Activated naive CD8-positive, alpha-beta T cell (primary cell): Measurements from ENCODE around the gene DNAH14.
"Not testable (repeated sequence)": the region's sequence is repeated elsewhere in the genome, so short reads cannot be mapped to it uniquely, and the experiment has no call there.

Experiments
- H3K27ac Mint-ChIP-seq: one replicate; pipeline ENCODE4 v1.8.0; 2021; ENCODE audit warnings: mixed read lengths
- H3K27me3 Mint-ChIP-seq: one replicate; pipeline ENCODE4 v1.8.0; 2021; ENCODE audit warnings: mixed read lengths
- H3K36me3 Mint-ChIP-seq: one replicate; pipeline ENCODE4 v1.8.0; 2021; ENCODE audit warnings: mixed read lengths
- H3K4me1 Mint-ChIP-seq: one replicate; pipeline ENCODE4 v1.8.0; 2021; ENCODE audit warnings: low read depth, mixed read lengths
- H3K4me3 Mint-ChIP-seq: one replicate; pipeline ENCODE4 v1.8.0; 2021; ENCODE audit warnings: mild to moderate bottlenecking, mixed read lengths
- H3K9me3 Mint-ChIP-seq: one replicate; pipeline ENCODE4 v1.8.0; 2021; ENCODE audit warnings: low read depth, mixed read lengths

Gene DNAH14

GRCh38 chr1:225119307-225119706, 189.8 kb downstream of the DNAH14 start:
- H3K9me3 Mint-ChIP-seq, result no peaks in the 10 kb centered on the region

DNA sequence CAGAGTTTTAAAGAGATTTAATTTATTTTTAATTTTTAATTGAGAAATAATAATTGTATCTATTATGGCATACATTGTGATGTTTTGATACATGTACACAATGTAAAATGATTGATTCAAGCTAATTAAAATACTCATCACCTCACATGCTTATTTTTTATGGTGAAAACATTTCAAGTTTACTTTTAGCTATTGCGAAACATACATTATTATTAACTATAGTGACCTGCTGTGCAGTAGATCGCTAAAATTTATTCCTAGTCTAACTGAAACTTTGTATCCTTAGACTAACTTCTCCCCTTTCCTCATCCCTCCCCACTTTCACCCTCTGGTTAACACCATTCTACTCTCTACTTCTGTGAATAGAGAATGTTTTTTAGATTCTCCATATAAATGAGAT, 191.6 kb downstream of the DNAH14 start:
- H3K4me1 Mint-ChIP-seq, result no peaks in the 10 kb centered on the region
- H3K27me3 Mint-ChIP-seq, result peaks cover 2% of the 10 kb centered on the region
- H3K4me3 Mint-ChIP-seq, result no peak overlapping the region
- no peaks in the 10 kb centered on the region for H3K9me3 Mint-ChIP-seq
- no peak overlapping the region for H3K27ac Mint-ChIP-seq
- no peaks in the 10 kb centered on the region for H3K36me3 Mint-ChIP-seq

More at GRCh38 chr1:225119307-225119706, 189.8 kb downstream of the DNAH14 start:
- peaks cover 2% of the 10 kb centered on the region for H3K27me3 Mint-ChIP-seq
- H3K4me1 Mint-ChIP-seq, result no peaks in the 10 kb centered on the region
- H3K36me3 Mint-ChIP-seq, result no peaks in the 10 kb centered on the region
- H3K4me3 Mint-ChIP-seq, result no peak overlapping the region
- H3K27ac Mint-ChIP-seq, result no peak overlapping the region

- H3K4me1 Mint-ChIP-seq, result no peaks in the 10 kb centered on the region
- H3K4me3 Mint-ChIP-seq, result no peak overlapping the region
- no peak overlapping the region for H3K27ac Mint-ChIP-seq
- H3K9me3 Mint-ChIP-seq, result peaks cover 30% of the 10 kb centered on the region
- H3K36me3 Mint-ChIP-seq, result peaks cover 3% of the 10 kb centered on the region
- no peaks in the 10 kb centered on the region for H3K27me3 Mint-ChIP-seq
Measured at GRCh38 chr1:225131869-225132268, 202.4 kb downstream of the DNAH14 start.

DNA sequence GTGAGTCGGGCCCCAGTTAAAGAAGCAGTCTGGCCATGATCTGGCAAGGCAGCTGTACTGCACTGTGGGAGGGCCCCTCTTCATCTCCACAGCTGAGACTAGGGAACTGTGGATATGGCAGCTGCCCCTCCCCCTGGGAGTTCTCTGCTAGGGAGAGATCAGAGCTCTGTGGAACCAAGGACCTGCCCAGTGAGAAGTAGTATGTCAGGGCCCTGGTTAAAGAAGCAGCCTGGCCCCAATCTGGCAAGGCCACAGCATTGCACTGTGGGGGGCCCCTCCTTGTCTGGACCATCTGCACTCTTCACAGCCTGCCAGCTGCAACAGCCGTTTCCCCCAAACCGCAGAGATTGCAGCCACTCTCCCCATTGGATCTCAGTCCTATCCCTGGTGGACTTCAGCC, 208.5 kb downstream of the DNAH14 start:
- H3K9me3 Mint-ChIP-seq, result peaks cover 27% of the 10 kb centered on the region
- H3K4me3 Mint-ChIP-seq, result no peak overlapping the region
- H3K36me3 Mint-ChIP-seq, result peaks cover 3% of the 10 kb centered on the region
- no peaks in the 10 kb centered on the region for H3K27me3 Mint-ChIP-seq
- no peaks in the 10 kb centered on the region for H3K4me1 Mint-ChIP-seq
- no peak overlapping the region for H3K27ac Mint-ChIP-seq

DNA sequence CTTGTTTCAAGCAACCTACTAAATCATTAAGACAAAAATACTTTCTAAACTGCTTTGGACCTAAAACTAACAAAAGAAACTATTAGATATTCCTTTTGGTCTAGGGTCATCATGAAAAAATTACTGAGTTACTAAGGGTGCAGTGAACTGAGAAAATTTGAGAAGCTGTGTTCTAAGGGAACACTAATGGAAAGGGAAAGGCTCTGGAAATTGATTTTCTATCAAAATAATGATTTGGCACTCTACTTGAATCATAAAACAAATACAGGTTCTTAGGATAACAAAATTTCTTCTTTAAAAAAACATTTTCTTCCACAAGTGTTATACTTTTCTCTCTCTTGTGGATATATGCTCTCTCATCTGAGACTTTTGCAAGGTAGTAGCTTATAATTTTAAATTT, 213.5 kb downstream of the DNAH14 start:
- no peak overlapping the region for H3K27ac Mint-ChIP-seq

GRCh38 chr1:225146478-225146877, 217.0 kb downstream of the DNAH14 start:
- Mint-ChIP-seq H3K36me3 (peaks cover 3% of the 10 kb centered on the region), H3K4me1 (no peaks in the 10 kb centered on the region), H3K27ac (no peak overlapping the region), H3K27me3 (no peaks in the 10 kb centered on the region), H3K4me3 (no peak overlapping the region), H3K9me3 (no peaks in the 10 kb centered on the region)

More for the DNA sequence above, 213.5 kb downstream of the DNAH14 start:
- Mint-ChIP-seq H3K4me3 (no peak overlapping the region), H3K27me3 (no peaks in the 10 kb centered on the region), H3K9me3 (no peaks in the 10 kb centered on the region), H3K36me3 (no peaks in the 10 kb centered on the region), H3K4me1 (no peaks in the 10 kb centered on the region)

DNA sequence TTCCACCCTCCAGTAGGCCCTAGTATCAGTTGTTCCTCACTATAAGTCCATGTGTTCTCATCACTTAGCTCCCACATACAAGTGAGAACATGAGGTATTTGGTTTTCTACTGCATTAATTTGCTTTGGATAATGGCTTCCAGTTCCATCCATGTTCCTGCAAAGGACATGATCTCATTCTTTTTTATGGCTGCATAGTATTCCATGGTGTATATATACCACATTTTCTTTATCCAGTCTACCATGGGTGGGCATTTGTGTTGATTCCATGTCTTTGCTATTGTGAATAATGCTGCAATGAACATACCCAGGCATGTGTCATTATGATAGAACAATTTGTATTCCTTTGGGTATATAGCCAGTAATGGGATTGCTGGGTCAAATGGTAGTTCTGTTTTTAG, 218.3 kb downstream of the DNAH14 start:
- H3K4me3 Mint-ChIP-seq, H3K27ac Mint-ChIP-seq, H3K27me3 Mint-ChIP-seq, H3K9me3 Mint-ChIP-seq, H3K36me3 Mint-ChIP-seq, H3K4me1 Mint-ChIP-seq: not testable (repeated sequence)

- no peaks in the 10 kb centered on the region for H3K9me3 Mint-ChIP-seq
- no peak overlapping the region for H3K27ac Mint-ChIP-seq
- peaks cover 14% of the 10 kb centered on the region for H3K4me1 Mint-ChIP-seq
Measured at GRCh38 chr1:225152061-225152460, 222.6 kb downstream of the DNAH14 start.

DNA sequence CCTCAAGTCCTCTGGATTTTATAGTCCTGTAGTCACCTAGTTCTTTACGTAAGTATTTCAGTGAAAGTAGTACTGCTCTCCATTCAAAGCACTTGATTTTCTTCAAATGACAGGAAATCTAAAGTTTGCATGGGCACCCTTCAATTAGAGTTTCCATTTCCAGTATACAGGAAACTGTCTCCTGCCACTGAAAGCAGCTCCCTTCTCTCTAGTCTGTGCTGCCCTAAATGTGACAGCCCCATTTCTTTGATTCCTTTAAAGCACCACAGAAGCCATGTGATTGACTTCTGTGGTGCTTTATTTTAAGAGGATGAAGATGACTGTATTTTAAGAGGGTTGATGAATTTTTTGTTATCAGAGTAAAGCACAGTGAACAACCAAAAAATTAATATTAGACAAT, 226.1 kb downstream of the DNAH14 start:
- Mint-ChIP-seq H3K36me3 (no peaks in the 10 kb centered on the region), H3K4me1 (peaks cover 14% of the 10 kb centered on the region), H3K4me3 (no peak overlapping the region), H3K9me3 (no peaks in the 10 kb centered on the region), H3K27me3 (no peaks in the 10 kb centered on the region), H3K27ac (no peak overlapping the region)

More at GRCh38 chr1:225152061-225152460, 222.6 kb downstream of the DNAH14 start:
- Mint-ChIP-seq H3K36me3 (peaks cover 3% of the 10 kb centered on the region), H3K27me3 (no peaks in the 10 kb centered on the region), H3K4me3 (no peak overlapping the region)

GRCh38 chr1:225156254-225156653, 226.8 kb downstream of the DNAH14 start:
- Mint-ChIP-seq H3K27ac (peak overlapping the region; percentile 28), H3K4me1 (peaks cover 14% of the 10 kb centered on the region), H3K9me3 (no peaks in the 10 kb centered on the region), H3K4me3 (peak overlapping the region; percentile 36), H3K36me3 (no peaks in the 10 kb centered on the region), H3K27me3 (no peaks in the 10 kb centered on the region)

GRCh38 chr1:225158291-225158690, 228.8 kb downstream of the DNAH14 start:
- Mint-ChIP-seq H3K4me3 (no peak overlapping the region), H3K27me3 (peaks cover 1% of the 10 kb centered on the region), H3K27ac (no peak overlapping the region), H3K4me1 (peaks cover 14% of the 10 kb centered on the region), H3K9me3 (no peaks in the 10 kb centered on the region), H3K36me3 (no peaks in the 10 kb centered on the region)

GRCh38 chr1:225159793-225160192, 230.3 kb downstream of the DNAH14 start:
- Mint-ChIP-seq H3K27me3 (peaks cover 1% of the 10 kb centered on the region), H3K4me3 (no peak overlapping the region), H3K36me3 (no peaks in the 10 kb centered on the region), H3K27ac (no peak overlapping the region), H3K9me3 (no peaks in the 10 kb centered on the region), H3K4me1 (peaks cover 14% of the 10 kb centered on the region)

- not testable (repeated sequence) for H3K27ac Mint-ChIP-seq, H3K27me3 Mint-ChIP-seq, H3K4me3 Mint-ChIP-seq, H3K4me1 Mint-ChIP-seq
- Mint-ChIP-seq H3K36me3 (peaks cover 19% of the 10 kb centered on the region), H3K9me3 (peaks cover 25% of the 10 kb centered on the region)
Measured at GRCh38 chr1:225177409-225177808, 247.9 kb downstream of the DNAH14 start.

GRCh38 chr1:225179686-225180085, 250.2 kb downstream of the DNAH14 start:
- peaks cover 25% of the 10 kb centered on the region for H3K9me3 Mint-ChIP-seq

GRCh38 chr1:225182716-225183115, 253.2 kb downstream of the DNAH14 start:
- Mint-ChIP-seq H3K9me3 (peaks cover 20% of the 10 kb centered on the region), H3K4me1 (no peaks in the 10 kb centered on the region), H3K4me3 (no peak overlapping the region), H3K27me3 (no peaks in the 10 kb centered on the region), H3K36me3 (peaks cover 15% of the 10 kb centered on the region), H3K27ac (no peak overlapping the region)

More at GRCh38 chr1:225179686-225180085, 250.2 kb downstream of the DNAH14 start:
- Mint-ChIP-seq H3K27ac (no peak overlapping the region), H3K27me3 (peaks cover 4% of the 10 kb centered on the region), H3K4me1 (no peaks in the 10 kb centered on the region), H3K36me3 (peaks cover 19% of the 10 kb centered on the region), H3K4me3 (no peak overlapping the region)

DNA sequence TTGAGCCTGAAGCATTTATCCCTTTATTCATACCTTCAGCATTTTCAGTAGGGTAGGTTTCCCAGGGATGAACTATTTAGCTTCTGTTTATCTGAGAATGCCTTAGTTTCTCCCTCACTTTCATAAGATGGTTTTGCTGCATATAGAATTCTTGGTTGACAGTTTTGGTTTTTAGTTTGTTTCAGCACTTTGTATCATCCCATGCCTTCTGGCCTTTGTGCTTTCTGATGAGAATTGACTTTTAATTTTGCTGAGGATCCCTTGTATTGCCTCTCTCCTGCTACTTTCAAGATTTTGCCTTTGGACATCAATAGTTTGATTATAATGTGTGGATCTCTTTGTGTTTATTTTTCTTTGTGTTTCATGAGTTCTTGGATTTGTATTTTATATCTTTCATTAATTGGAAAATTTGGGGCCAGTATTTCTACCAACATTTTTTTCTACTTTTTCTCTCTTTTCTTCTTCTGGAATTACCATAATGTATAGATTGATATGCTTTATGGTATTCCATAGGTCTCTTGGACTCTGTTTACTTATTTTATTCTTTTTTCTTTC, 261.8 kb downstream of the DNAH14 start:
- no peak overlapping the region for H3K4me3 Mint-ChIP-seq
- H3K36me3 Mint-ChIP-seq, result peaks cover 4% of the 10 kb centered on the region
- H3K4me1 Mint-ChIP-seq, result no peaks in the 10 kb centered on the region
- peaks cover 17% of the 10 kb centered on the region for H3K9me3 Mint-ChIP-seq
- peaks cover 2% of the 10 kb centered on the region for H3K27me3 Mint-ChIP-seq
- no peak overlapping the region for H3K27ac Mint-ChIP-seq
